ENCODE data around the gene PTPRM.

DNA sequence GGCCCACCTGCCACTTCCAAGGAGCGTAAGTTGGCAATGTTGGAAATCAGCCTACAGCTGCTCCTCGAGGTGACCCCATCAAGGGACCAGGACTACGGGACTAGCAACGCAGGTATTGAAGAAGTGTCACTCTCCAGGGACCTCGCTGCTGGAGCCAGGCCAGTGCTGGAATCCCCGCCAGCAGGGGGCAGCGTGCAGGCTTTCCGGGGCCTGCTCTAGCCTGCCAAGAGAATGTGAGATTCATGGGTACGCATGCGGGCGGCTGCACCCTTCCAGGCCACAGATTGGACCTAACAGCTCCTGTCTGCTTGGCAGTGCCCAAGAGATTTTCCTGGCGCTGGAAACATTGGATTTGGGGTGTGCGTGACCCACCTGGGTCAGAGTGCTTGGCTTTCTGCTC lies 859.3 kb downstream of the PTPRM start:
- TF ChIP-seq, protein P1, sequence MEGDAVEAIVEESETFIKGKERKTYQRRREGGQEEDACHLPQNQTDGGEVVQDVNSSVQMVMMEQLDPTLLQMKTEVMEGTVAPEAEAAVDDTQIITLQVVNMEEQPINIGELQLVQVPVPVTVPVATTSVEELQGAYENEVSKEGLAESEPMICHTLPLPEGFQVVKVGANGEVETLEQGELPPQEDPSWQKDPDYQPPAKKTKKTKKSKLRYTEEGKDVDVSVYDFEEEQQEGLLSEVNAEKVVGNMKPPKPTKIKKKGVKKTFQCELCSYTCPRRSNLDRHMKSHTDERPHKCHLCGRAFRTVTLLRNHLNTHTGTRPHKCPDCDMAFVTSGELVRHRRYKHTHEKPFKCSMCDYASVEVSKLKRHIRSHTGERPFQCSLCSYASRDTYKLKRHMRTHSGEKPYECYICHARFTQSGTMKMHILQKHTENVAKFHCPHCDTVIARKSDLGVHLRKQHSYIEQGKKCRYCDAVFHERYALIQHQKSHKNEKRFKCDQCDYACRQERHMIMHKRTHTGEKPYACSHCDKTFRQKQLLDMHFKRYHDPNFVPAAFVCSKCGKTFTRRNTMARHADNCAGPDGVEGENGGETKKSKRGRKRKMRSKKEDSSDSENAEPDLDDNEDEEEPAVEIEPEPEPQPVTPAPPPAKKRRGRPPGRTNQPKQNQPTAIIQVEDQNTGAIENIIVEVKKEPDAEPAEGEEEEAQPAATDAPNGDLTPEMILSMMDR (IDR thresholded peaks at IDR 0.05; ENCODE audit: low read depth, low read length) = peak; percentile 54
- TF ChIP-seq POLR2A (IDR thresholded peaks at IDR 0.05; ENCODE audit: extremely low read depth, insufficient read length) (no peak), MYC (IDR thresholded peaks at IDR 0.05; ENCODE audit: low read depth, low read length) (no peak)
- TF ChIP-seq, protein P2, sequence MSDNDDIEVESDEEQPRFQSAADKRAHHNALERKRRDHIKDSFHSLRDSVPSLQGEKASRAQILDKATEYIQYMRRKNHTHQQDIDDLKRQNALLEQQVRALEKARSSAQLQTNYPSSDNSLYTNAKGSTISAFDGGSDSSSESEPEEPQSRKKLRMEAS (IDR thresholded peaks at IDR 0.05; ENCODE audit: low read depth, low read length) = no peak
